Activated T-helper 2 cell treated with anti-CD3 and anti-CD28 coated beads, Interferon-gamma antibody, Interleukin-2, Interleukin-4, amounts not matched to agents 10 μg/mL and 5 μg/mL and 100 μg/mL, durations not matched to agents 14 hours and 24 hours and 36 hours (primary cell): ENCODE measurements around the gene RAB6A. TPM values are rescaled to one million over a fixed set of nuclear protein-coding genes. Genes with fewer than 3 reads are reported as not detected.
"Not testable (repeated sequence)": the region's sequence is repeated elsewhere in the genome, so short reads cannot be mapped to it uniquely, and the experiment has no call there.

Experiments
- DNase-seq: peaks from one replicate; pipeline ENCODE4 v3.0.0; 2021; ENCODE audit warnings: low spot score
- H3K27ac Mint-ChIP-seq: one replicate; pipeline ENCODE4 v1.8.0; 2021; ENCODE audit warnings: mixed read lengths
- H3K27me3 Mint-ChIP-seq: one replicate; pipeline ENCODE4 v1.8.0; 2021; ENCODE audit warnings: low read depth, mixed read lengths
- H3K36me3 Mint-ChIP-seq: one replicate; pipeline ENCODE4 v1.8.0; 2021; ENCODE audit warnings: low read depth, mixed read lengths
- H3K4me1 Mint-ChIP-seq: one replicate; pipeline ENCODE4 v1.8.0; 2021; ENCODE audit warnings: low read depth, mixed read lengths
- H3K4me3 Mint-ChIP-seq: one replicate; pipeline ENCODE4 v1.8.0; 2021; ENCODE audit warnings: low read depth, mild to moderate bottlenecking, moderate library complexity, mixed read lengths
- H3K9me3 Mint-ChIP-seq: one replicate; pipeline ENCODE4 v1.8.0; 2021; ENCODE audit warnings: mixed read lengths
- intact Hi-C: fragments of 100-400 bp; cut with micrococcal nuclease; formaldehyde crosslinking; loops from one replicate; pipeline ENCODE4 v1.15.1; 2023
- total RNA-seq: library from RNA; stranded (reverse); gene quantifications from 2 replicates; pipeline ENCODE4 v1.2.3, GENCODE V29; 2022

The RAB6A gene
- total RNA-seq, 1 donor from 2014 or later, result 74.6 TPM

DNA sequence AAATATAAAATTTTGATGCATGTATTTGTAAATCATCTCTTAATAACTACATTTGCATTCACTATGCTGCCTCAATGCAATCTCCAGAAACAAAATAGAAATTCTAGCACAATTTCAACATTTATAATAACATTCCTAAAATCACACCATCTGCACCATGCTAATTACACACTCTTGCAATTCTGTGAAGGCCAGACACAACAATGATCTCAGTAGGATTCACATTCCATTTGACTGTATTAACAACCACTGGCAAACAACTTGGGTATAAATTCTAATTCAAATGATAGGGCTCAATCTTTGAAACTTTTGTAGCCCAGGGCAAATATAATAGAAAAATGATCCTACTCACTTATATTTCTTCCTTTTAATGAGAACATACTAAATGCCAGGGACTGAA is 25.9 kb downstream of the RAB6A start:
- no peak overlapping the region for H3K4me3 Mint-ChIP-seq

DNA sequence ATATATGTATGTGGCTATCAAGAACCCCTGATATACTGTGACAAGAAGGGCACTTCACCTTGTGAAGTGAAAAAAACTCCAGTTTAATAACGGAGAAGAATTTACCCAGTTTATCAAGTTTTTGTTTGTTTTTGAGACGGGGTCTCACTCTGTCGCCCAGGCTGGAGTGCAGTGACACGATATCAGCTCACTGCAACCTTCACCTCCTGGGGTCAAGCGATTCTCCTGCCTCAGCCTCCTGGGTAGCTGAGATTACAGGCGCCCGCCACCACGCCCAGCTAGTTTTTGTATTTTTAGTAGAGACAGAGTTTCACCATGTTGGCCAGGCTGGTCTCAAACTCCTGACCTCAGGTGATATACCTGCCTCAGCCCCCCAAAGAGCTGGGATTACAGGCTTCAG is 26.9 kb downstream of the RAB6A start:
- H3K9me3 Mint-ChIP-seq, H3K27ac Mint-ChIP-seq, H3K27me3 Mint-ChIP-seq, intact Hi-C loops, H3K4me3 Mint-ChIP-seq, DNase-seq: not testable (repeated sequence)
- Mint-ChIP-seq H3K4me1 (peaks cover 11% of the 10 kb centered on the region), H3K36me3 (peaks cover 35% of the 10 kb centered on the region)

More for the DNA sequence above, 25.9 kb downstream of the RAB6A start:
- Mint-ChIP-seq H3K4me1 (peaks cover 4% of the 10 kb centered on the region), H3K36me3 (peaks cover 27% of the 10 kb centered on the region), H3K9me3 (no peaks in the 10 kb centered on the region), H3K27ac (no peak overlapping the region), H3K27me3 (no peaks in the 10 kb centered on the region)
- no peak for DNase-seq
- intact Hi-C loops, result no loop called here

DNA sequence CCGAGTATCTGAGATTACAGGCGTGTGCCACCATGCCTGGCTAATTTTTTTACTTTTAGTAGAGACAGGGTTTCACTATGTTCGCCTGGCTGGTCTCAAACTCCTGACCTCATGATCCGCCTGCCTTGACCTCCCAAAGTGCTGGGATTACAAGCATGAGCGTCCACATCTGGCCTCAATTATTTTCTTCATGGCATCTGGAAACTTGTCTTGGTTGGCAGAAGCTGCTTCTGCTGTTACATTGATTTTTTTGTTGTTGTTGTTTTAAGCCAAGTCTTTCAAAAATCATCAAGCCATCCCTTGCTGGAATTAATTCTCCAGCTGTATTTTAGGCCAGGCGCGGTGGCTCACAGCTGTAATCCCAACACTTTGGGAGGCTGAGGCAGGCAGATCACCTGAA is 27.9 kb downstream of the RAB6A start:
- intact Hi-C loops, H3K9me3 Mint-ChIP-seq, H3K27ac Mint-ChIP-seq, H3K4me3 Mint-ChIP-seq, DNase-seq, H3K27me3 Mint-ChIP-seq: not testable (repeated sequence)
- peaks cover 43% of the 10 kb centered on the region for H3K36me3 Mint-ChIP-seq
- peaks cover 14% of the 10 kb centered on the region for H3K4me1 Mint-ChIP-seq

GRCh38 chr11:73729594-73730206 is 31.2 kb downstream of the RAB6A start:
- DNase-seq, result no peak
- no peaks in the 10 kb centered on the region for H3K27me3 Mint-ChIP-seq
- H3K9me3 Mint-ChIP-seq, result no peaks in the 10 kb centered on the region
- H3K27ac Mint-ChIP-seq, result no peak overlapping the region
- H3K4me3 Mint-ChIP-seq, result no peak overlapping the region
- H3K4me1 Mint-ChIP-seq, result peaks cover 19% of the 10 kb centered on the region
- intact Hi-C loops, result no loop called here
- peaks cover 47% of the 10 kb centered on the region for H3K36me3 Mint-ChIP-seq

GRCh38 chr11:73728000-73728399 is 32.9 kb downstream of the RAB6A start:
- H3K9me3 Mint-ChIP-seq, result no peaks in the 10 kb centered on the region
- no peak overlapping the region for H3K4me3 Mint-ChIP-seq
- peaks cover 19% of the 10 kb centered on the region for H3K4me1 Mint-ChIP-seq
- H3K27ac Mint-ChIP-seq, result peak overlapping the region; percentile 35
- peaks cover 51% of the 10 kb centered on the region for H3K36me3 Mint-ChIP-seq
- intact Hi-C loops, result no loop called here
- no peak for DNase-seq
- H3K27me3 Mint-ChIP-seq, result no peaks in the 10 kb centered on the region

DNA sequence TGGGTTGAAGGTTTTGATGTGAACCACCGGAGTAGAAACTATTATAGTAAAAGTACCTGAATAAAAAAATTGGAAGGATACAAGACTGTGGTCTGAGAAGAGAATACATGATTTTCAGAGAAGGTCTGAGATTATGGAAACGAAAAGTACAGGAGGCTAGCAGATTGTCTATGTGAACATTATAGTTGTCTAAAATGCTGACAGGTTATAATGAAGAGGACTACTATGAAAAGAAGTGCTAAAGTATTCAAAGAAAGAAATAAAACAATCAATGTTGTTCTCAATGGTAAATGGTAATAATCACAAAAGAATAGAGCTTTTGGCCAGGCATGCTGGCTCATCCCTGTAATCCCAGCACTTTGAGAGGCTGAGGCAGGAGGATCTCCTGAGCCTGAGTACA is 34.0 kb downstream of the RAB6A start:
- H3K4me3 Mint-ChIP-seq, result no peak overlapping the region
- H3K27ac Mint-ChIP-seq, result no peak overlapping the region
- peaks cover 55% of the 10 kb centered on the region for H3K36me3 Mint-ChIP-seq
- no peaks in the 10 kb centered on the region for H3K9me3 Mint-ChIP-seq
- DNase-seq, result no peak
- H3K27me3 Mint-ChIP-seq, result no peaks in the 10 kb centered on the region
- peaks cover 19% of the 10 kb centered on the region for H3K4me1 Mint-ChIP-seq
- intact Hi-C loops, result no loop called here

DNA sequence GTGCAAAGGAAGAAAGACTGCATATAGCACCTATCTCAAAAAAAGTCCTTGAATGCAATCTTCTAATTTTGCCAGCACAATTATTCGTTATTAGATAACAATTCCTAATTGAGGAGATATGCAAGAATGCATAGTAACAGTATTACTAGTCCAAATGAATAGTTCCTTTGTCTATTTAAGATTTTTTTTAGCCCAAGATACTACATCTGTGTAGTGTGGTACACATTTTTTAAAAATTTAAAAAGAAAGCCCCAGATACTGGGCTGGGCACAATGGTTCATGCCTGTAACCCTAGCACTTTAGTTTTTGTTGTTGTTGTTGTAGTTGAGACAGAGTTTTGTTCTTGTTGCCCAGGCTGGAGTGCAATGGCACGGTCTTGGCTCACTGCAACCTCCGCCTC is 43.7 kb downstream of the RAB6A start:
- DNase-seq, result no peak
- H3K36me3 Mint-ChIP-seq, result peaks cover 33% of the 10 kb centered on the region

DNA sequence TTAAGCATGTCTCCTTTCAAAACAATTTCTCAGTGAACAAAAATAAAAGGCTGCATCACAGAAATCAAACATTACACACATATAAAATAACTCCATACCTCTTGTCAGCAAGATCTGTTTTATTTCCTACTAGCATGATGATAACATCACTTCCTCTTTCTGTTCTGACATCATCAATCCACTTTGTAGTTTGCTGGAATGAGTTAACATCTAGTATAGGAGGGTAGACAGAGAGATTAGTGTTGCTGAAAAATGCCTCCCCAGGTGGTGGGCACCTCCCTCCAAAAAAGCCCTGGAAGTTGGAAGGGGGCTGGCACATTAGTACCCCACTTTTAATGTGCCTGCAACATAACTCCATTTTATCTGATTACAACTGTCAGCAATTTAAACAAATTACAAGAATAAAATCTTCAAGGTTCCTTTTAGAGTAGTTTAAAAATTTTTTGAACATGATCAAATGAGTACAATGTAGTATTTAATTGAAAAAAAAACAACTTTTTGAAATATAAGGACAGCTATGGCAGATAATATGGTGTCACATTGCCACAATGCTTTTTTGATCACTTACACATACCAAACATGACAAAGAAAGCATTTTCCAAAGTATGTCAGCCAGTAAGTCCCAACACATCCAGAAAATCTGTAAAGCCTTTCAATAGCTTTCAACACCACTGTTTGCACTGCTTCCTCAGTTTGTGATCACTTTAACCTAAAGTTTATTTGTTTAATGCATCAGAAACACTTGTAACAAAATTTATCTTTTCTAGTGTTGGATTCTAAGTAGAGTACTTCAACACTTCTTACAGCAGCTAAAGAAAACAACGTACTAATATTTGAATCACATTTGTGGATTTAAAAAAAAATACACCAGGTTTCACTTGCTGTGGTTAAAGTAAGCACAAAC is 44.5 kb downstream of the RAB6A start:
- Mint-ChIP-seq H3K27me3 (no peaks in the 10 kb centered on the region), H3K4me1 (peaks cover 17% of the 10 kb centered on the region), H3K36me3 (peaks cover 26% of the 10 kb centered on the region), H3K27ac (peak overlapping the region; percentile 9), H3K4me3 (no peak overlapping the region), H3K9me3 (no peaks in the 10 kb centered on the region)
- DNase-seq, result no peak
- intact Hi-C loops, result no loop called here

More for the DNA sequence above, 43.7 kb downstream of the RAB6A start:
- H3K27me3 Mint-ChIP-seq, result no peaks in the 10 kb centered on the region
- H3K4me1 Mint-ChIP-seq, result peaks cover 17% of the 10 kb centered on the region
- H3K4me3 Mint-ChIP-seq, result no peak overlapping the region
- no peaks in the 10 kb centered on the region for H3K9me3 Mint-ChIP-seq
- intact Hi-C loops, result no loop called here
- H3K27ac Mint-ChIP-seq, result no peak overlapping the region

GRCh38 chr11:73715541-73715940 is 45.3 kb downstream of the RAB6A start:
- Mint-ChIP-seq H3K36me3 (peaks cover 21% of the 10 kb centered on the region), H3K4me3 (no peak overlapping the region), H3K27ac (no peak overlapping the region), H3K27me3 (no peaks in the 10 kb centered on the region), H3K4me1 (peaks cover 17% of the 10 kb centered on the region), H3K9me3 (no peaks in the 10 kb centered on the region)
- DNase-seq, result no peak
- intact Hi-C loops, result no loop called here

DNA sequence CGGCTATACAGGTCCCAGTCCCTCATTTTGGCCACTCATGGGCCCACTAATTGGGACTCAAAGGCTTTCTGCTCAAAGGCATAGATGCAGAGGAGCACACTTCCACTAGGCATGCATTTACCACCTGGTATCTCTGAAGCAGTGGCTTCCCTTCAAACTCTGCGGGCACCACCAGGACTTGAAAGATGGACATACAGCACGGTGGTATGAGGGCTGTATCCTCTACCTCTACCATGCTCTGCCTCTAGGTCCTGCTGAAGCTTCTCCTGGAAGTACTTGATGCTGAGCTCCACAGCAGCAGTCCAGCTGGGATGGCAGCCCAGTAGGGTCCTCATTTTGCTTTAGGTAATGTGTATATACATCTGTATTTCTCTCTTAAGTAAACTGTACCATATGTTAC is 49.9 kb downstream of the RAB6A start:
- DNase-seq, result no peak
- no peaks in the 10 kb centered on the region for H3K9me3 Mint-ChIP-seq
- intact Hi-C loops, result no loop called here
- H3K27ac Mint-ChIP-seq, result no peak overlapping the region
- H3K36me3 Mint-ChIP-seq, result peaks cover 17% of the 10 kb centered on the region
- H3K4me1 Mint-ChIP-seq, result peaks cover 4% of the 10 kb centered on the region
- H3K4me3 Mint-ChIP-seq, result no peak overlapping the region
- H3K27me3 Mint-ChIP-seq, result no peaks in the 10 kb centered on the region

DNA sequence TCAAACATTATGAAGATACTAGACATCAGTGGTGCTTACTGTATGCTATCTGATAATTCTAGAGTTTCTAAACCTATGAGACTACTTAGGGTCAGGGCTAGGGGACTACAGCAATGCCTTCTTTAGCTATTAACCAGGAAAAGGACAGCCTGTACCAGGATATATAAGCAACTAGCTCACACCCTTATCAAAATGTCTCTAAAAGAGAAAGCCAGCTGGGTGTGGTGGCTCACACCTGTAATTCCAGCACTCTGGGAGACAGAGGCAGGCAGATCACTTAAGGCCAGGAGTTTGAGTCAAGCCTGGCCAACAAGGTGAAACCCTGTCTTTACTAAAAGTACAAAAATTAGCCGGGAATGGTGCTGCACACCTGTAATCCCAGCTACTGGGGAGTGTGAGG is 55.8 kb downstream of the RAB6A start:
- no peak overlapping the region for H3K4me3 Mint-ChIP-seq
- no peaks in the 10 kb centered on the region for H3K9me3 Mint-ChIP-seq
- no peaks in the 10 kb centered on the region for H3K4me1 Mint-ChIP-seq
- intact Hi-C loops, result no loop called here
- H3K27me3 Mint-ChIP-seq, result no peaks in the 10 kb centered on the region
- H3K27ac Mint-ChIP-seq, result no peak overlapping the region
- peaks cover 31% of the 10 kb centered on the region for H3K36me3 Mint-ChIP-seq
- DNase-seq, result no peak

- Mint-ChIP-seq H3K36me3 (peaks cover 19% of the 10 kb centered on the region), H3K4me3 (no peak overlapping the region), H3K27ac (no peak overlapping the region), H3K9me3 (no peaks in the 10 kb centered on the region), H3K27me3 (no peaks in the 10 kb centered on the region), H3K4me1 (no peaks in the 10 kb centered on the region)
- no peak for DNase-seq
- intact Hi-C loops, result no loop called here
Observed at GRCh38 chr11:73693899-73694525, 66.9 kb downstream of the RAB6A start.

DNA sequence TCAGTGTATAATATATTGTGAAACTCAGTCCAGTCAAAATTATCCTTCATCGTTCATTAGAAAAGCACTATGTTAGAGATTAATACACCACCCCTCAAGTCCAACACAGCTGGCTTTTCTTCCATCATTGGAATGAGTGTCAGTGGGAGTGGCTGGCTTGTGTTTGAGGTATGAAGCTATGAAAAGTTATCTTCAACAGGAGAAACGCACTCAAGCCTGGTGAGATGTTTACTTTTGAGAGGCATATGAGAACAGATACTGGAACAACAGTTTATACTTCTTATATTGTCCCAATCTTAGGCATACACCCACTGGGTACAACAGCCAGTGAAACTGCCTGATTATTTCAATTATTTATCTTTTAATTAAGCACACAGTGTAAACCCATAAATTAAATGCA is 80.2 kb downstream of the RAB6A start:
- H3K4me1 Mint-ChIP-seq, result no peaks in the 10 kb centered on the region
- intact Hi-C loops, result no loop called here
- H3K4me3 Mint-ChIP-seq, result no peak overlapping the region
- H3K27me3 Mint-ChIP-seq, result no peaks in the 10 kb centered on the region
- H3K27ac Mint-ChIP-seq, result no peak overlapping the region
- H3K36me3 Mint-ChIP-seq, result peaks cover 34% of the 10 kb centered on the region
- DNase-seq, result no peak
- H3K9me3 Mint-ChIP-seq, result no peaks in the 10 kb centered on the region
